ENCODE data around the gene GPR15.

GRCh38 chr3:98550833-98551232 is 19.1 kb downstream of the GPR15 start:
- TF ChIP-seq CTCF (IDR thresholded peaks at IDR 0.05 in 4 of 5, conservative IDR thresholded peaks at IDR 0.05 in 1 of 5) (no peak), POLR2A (IDR thresholded peaks at IDR 0.05) (no peak)

Measured in gastrocnemius medialis (tissue), 4 donors.